H1 (cell line): ENCODE results near the gene ZNF277. TPM values are rescaled to one million over a fixed set of nuclear protein-coding genes. Genes with fewer than 3 reads are reported as not detected.

ENCODE experiments used
- ATF2 ChIP-seq: IDR thresholded peaks from 2 replicates; pipeline ENCODE4 v1.6.1; 2012; ENCODE audit warnings: low read length, inconsistent platforms
- polyA plus RNA-seq, 7 experiments: library from polyadenylated mRNA; depleted of rRNA in 3 of 7; stranded (reverse) in 5 of 7; unstranded in 2 of 7; fragments of >200 nt in 5 of 7; fragments of 200-250 nt in 2 of 7; gene quantifications; 1 replicate in 5 of 7; 2 replicates in 1 of 7; 4 replicates in 1 of 7; pipeline versions ENCODE4 v1.2.1 to v1.2.3, GENCODE V29; 2011 to 2013; ENCODE audit warnings: missing spikeins in 2 of 7, mixed read lengths in 2 of 7
- total RNA-seq: library from RNA; stranded (reverse); fragmentation: NEBNext Ultra II Directional; extraction: Animal tissue kit (Norgen Biotek cat#: 25700); gene quantifications from 2 replicates; pipeline ENCODE4 v1.2.1, GENCODE V29; 2021

Gene ZNF277
- total and polyA plus RNA-seq, 2 of the 8 experiments (the other 6 are each of a cell fraction or from before 2014, with no cell fraction given), result 5.1 to 21.7 TPM

GRCh38 chr7:112346381-112347060 lies 140.0 kb downstream of the ZNF277 start (continued):
- TF ChIP-seq ATF2, result no peak
